Right atrium auricular region (tissue), 2 donors: Measurements from ENCODE around the gene GPAT3. TPM values are rescaled to one million over a fixed set of nuclear protein-coding genes. Genes with fewer than 3 reads are reported as not detected.

ENCODE experiments used
- DNase-seq: peaks from one replicate; pipeline ENCODE4 v3.0.0-alpha.2; 2019; ENCODE audit warnings: low spot score
- H3K27ac ChIP-seq, 2 donors: fragments of 200-600 bp; sonication (generic); 1 replicate in 1 of 2; 2 replicates in 1 of 2; pipeline ENCODE4 v1.5.1; 2016 to 2019
- H3K27me3 ChIP-seq, 2 donors: fragments of 200-600 bp; sonication (generic); one replicate each; pipeline versions ENCODE4 v1.5.1 to v1.6.0; 2017 to 2019
- H3K36me3 ChIP-seq: fragments of 200-600 bp; sonication (generic); one replicate; pipeline ENCODE4 v1.5.1; 2016
- H3K4me1 ChIP-seq, 2 donors: fragments of 200-600 bp; sonication (generic); one replicate each; pipeline versions ENCODE4 v1.5.1 to v1.6.0; 2017 to 2019
- H3K4me3 ChIP-seq, 2 donors: fragments of 200-600 bp; sonication (generic); 1 replicate in 1 of 2; 2 replicates in 1 of 2; pipeline ENCODE4 v1.5.1; 2017 to 2019; ENCODE audit warnings: mild to moderate bottlenecking in 1 of 2, moderate library complexity in 1 of 2
- H3K9me3 ChIP-seq, 2 donors: fragments of 200-600 bp; sonication (generic); one replicate each; pipeline ENCODE4 v1.5.1; 2019
- total RNA-seq, 2 donors: library from RNA; depleted of rRNA; stranded (reverse); fragments of >200 nt; gene quantifications; one replicate each; pipeline ENCODE4 v1.1.0, GENCODE V29; 2016
- TF ChIP-seq, protein P1 (sequence below), 2 donors: fragments of 200-600 bp; sonication (generic); IDR thresholded peaks; one replicate each; pipeline ENCODE4 v1.5.1; 2019; ENCODE audit warnings: antibody characterized with exemption in 2 of 2

Gene GPAT3
- total RNA-seq, 2 donors from 2014 or later = 27.7 to 32.5 TPM

DNA sequence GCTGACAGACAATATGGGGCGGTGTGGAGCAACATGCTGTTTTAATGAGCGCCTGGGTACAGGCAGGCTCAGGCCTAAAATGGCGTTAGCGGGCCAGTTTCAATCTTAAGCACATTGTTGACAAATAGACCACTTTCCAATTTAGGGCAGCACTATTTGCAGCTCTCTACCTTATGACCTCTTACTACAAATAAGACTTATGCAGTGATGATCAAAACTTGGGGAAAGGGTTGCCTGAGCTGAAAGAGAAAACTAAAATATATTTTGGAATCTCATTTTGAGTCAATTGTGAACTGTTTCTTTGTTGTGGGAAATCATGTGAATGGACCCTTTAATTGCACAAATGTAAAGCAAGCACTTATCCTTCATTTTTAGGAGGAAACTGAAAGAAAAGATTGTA is 25.5 kb upstream of the GPAT3 start:
- TF ChIP-seq, protein P1, sequence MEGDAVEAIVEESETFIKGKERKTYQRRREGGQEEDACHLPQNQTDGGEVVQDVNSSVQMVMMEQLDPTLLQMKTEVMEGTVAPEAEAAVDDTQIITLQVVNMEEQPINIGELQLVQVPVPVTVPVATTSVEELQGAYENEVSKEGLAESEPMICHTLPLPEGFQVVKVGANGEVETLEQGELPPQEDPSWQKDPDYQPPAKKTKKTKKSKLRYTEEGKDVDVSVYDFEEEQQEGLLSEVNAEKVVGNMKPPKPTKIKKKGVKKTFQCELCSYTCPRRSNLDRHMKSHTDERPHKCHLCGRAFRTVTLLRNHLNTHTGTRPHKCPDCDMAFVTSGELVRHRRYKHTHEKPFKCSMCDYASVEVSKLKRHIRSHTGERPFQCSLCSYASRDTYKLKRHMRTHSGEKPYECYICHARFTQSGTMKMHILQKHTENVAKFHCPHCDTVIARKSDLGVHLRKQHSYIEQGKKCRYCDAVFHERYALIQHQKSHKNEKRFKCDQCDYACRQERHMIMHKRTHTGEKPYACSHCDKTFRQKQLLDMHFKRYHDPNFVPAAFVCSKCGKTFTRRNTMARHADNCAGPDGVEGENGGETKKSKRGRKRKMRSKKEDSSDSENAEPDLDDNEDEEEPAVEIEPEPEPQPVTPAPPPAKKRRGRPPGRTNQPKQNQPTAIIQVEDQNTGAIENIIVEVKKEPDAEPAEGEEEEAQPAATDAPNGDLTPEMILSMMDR (IDR thresholded peaks at IDR 0.05) = no peak
- Histone ChIP-seq H3K27me3 (no peaks in the 10 kb centered on the region), H3K4me1 (no peaks in the 10 kb centered on the region), H3K27ac (no peak overlapping the region), H3K4me3 (no peak overlapping the region), H3K36me3 (no peaks in the 10 kb centered on the region), H3K9me3 (no peaks in the 10 kb centered on the region)
- no peak for DNase-seq

- no peak overlapping the region for H3K4me3 ChIP-seq
- H3K27ac ChIP-seq = no peak overlapping the region
- H3K4me1 ChIP-seq = no peaks in the 10 kb centered on the region
- no peak for DNase-seq
- no peaks in the 10 kb centered on the region for H3K27me3 ChIP-seq
- no peaks in the 10 kb centered on the region for H3K36me3 ChIP-seq
- H3K9me3 ChIP-seq = no peaks in the 10 kb centered on the region
- TF ChIP-seq, protein P1 (IDR thresholded peaks at IDR 0.05) = no peak
Observed at GRCh38 chr4:83516042-83516772, 19.7 kb upstream of the GPAT3 start.

- no peak for DNase-seq
- H3K4me3 ChIP-seq = no peak overlapping the region
Observed at GRCh38 chr4:83522239-83522638, 13.7 kb upstream of the GPAT3 start.

DNA sequence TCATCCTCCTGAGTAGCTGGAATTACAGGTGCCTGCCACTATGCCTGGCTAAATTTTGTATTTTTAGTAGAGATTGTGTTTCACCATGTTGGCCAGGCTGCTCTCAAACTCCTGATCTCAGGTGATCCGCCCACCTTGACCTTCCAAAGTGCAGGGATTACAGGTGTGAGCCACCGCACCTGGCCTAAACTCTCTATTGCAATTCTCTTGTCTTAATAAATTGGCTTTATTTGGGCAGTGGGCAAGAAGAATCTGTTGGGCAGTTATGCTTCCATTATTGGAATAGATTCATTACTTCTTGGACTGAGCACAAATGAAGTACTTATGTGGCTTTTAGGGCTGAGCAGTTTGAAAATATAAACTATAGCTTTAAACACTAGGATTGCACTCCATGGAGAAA is 8.2 kb upstream of the GPAT3 start:
- H3K36me3 ChIP-seq = no peaks in the 10 kb centered on the region
- no peak overlapping the region for H3K4me3 ChIP-seq
- TF ChIP-seq, protein P1 (IDR thresholded peaks at IDR 0.05) = no peak
- H3K27me3 ChIP-seq = no peaks in the 10 kb centered on the region
- DNase-seq = no peak
- no peak overlapping the region for H3K27ac ChIP-seq
- peaks cover 0 to 10% of the 10 kb centered on the region in 2 donors for H3K9me3 ChIP-seq
- H3K4me1 ChIP-seq = no peaks in the 10 kb centered on the region

More at GRCh38 chr4:83522239-83522638, 13.7 kb upstream of the GPAT3 start:
- Histone ChIP-seq H3K4me1 (no peaks in the 10 kb centered on the region), H3K9me3 (no peaks in the 10 kb centered on the region), H3K27ac (no peak overlapping the region), H3K27me3 (no peaks in the 10 kb centered on the region), H3K36me3 (no peaks in the 10 kb centered on the region)
- TF ChIP-seq, protein P1 (IDR thresholded peaks at IDR 0.05) = no peak

DNA sequence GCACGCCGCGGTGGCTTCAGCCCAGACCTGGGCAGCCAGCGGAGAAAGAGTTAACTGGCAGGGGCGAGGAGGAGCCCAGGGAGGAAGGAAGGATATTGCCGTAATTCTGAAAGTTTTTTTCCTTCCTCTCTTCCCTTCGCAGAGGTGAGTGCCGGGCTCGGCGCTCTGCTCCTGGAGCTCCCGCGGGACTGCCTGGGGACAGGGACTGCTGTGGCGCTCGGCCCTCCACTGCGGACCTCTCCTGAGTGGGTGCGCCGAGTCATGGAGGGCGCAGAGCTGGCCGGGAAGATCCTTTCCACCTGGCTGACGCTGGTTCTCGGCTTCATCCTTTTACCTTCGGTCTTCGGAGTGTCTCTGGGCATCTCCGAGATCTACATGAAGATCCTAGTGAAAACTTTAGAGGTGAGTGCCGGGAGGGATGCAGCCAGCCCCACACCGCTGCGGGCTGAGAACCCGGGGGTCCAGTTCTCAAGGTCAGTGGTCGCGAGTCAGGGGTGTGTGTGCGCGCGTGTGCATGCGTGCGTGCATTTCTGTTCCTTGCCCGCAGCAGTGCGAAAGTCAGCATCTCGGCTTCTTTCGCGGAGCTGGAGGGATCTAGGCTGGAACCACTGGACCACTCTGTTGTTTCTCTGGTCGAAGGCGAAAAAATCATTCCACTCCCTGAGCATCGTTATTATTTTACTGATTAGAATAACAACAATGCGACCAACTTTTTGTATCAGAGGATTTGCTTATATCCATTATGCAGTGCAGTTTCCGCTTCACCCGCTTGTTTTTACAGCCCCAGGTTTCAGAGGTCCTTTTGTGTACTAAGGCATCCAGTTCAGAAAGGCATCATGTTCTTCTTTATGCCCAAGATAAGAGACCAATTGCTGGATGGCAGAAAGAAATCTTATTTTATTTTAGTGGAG is 709 bp downstream of the GPAT3 start:
- DNase-seq = no peak
- Histone ChIP-seq H3K36me3 (no peaks in the 10 kb centered on the region), H3K27me3 (no peaks in the 10 kb centered on the region), H3K4me1 (peaks cover 0 to 18% of the 10 kb centered on the region in 2 donors), H3K27ac (peak overlapping the region; percentile 89 to 94), H3K4me3 (peak overlapping the region; percentile 68 to 72), H3K9me3 (no peaks in the 10 kb centered on the region)
- TF ChIP-seq, protein P1 (IDR thresholded peaks at IDR 0.05) = no peak
